IPS-11a (cell line): ENCODE measurements around the gene NEMP2.
"Not testable (repeated sequence)": the region's sequence is repeated elsewhere in the genome, so short reads cannot be mapped to it uniquely, and the experiment has no call there.

ENCODE experiments used
- H3K4me3 ChIP-seq: one replicate; pipeline ENCODE4 v1.5.1; 2013; ENCODE audit warnings: low read depth, low read length, control low read depth

Gene NEMP2

GRCh38 chr2:190527214-190527613, 7.3 kb downstream of the NEMP2 start:
- no peak overlapping the region for H3K4me3 ChIP-seq

- H3K4me3 ChIP-seq: no peak overlapping the region
Observed at GRCh38 chr2:190526105-190526750, 8.3 kb downstream of the NEMP2 start.

GRCh38 chr2:190524928-190525327, 9.6 kb downstream of the NEMP2 start:
- H3K4me3 ChIP-seq: no peak overlapping the region

GRCh38 chr2:190519975-190520767, 14.4 kb downstream of the NEMP2 start:
- no peak overlapping the region for H3K4me3 ChIP-seq

GRCh38 chr2:190517468-190517867, 17.1 kb downstream of the NEMP2 start:
- H3K4me3 ChIP-seq: no peak overlapping the region

- H3K4me3 ChIP-seq: no peak overlapping the region
Observed at GRCh38 chr2:190515687-190516086, 18.8 kb downstream of the NEMP2 start.

GRCh38 chr2:190514676-190515075, 19.8 kb downstream of the NEMP2 start:
- no peak overlapping the region for H3K4me3 ChIP-seq

- H3K4me3 ChIP-seq: no peak overlapping the region
Observed at GRCh38 chr2:190513877-190514276, 20.6 kb downstream of the NEMP2 start.

- no peak overlapping the region for H3K4me3 ChIP-seq
Observed at GRCh38 chr2:190512539-190513095, 21.9 kb downstream of the NEMP2 start.

GRCh38 chr2:190511104-190511503, 23.4 kb downstream of the NEMP2 start:
- H3K4me3 ChIP-seq: no peak overlapping the region

GRCh38 chr2:190509895-190510294, 24.6 kb downstream of the NEMP2 start:
- not testable (repeated sequence) for H3K4me3 ChIP-seq

- H3K4me3 ChIP-seq: no peak overlapping the region
Observed at GRCh38 chr2:190507135-190507534, 27.4 kb downstream of the NEMP2 start.

GRCh38 chr2:190506666-190507065, 27.9 kb downstream of the NEMP2 start:
- H3K4me3 ChIP-seq: no peak overlapping the region

- no peak overlapping the region for H3K4me3 ChIP-seq
Observed at GRCh38 chr2:190505696-190506095, 28.8 kb downstream of the NEMP2 start.

GRCh38 chr2:190504912-190505311, 29.6 kb downstream of the NEMP2 start:
- H3K4me3 ChIP-seq: no peak overlapping the region

- no peak overlapping the region for H3K4me3 ChIP-seq
Observed at GRCh38 chr2:190503088-190503487, 31.4 kb downstream of the NEMP2 start.

GRCh38 chr2:190501702-190502407, 32.7 kb downstream of the NEMP2 start:
- H3K4me3 ChIP-seq: no peak overlapping the region

GRCh38 chr2:190501231-190501630, 33.3 kb downstream of the NEMP2 start:
- H3K4me3 ChIP-seq: no peak overlapping the region

- no peak overlapping the region for H3K4me3 ChIP-seq
Observed at GRCh38 chr2:190500054-190500502, 34.4 kb downstream of the NEMP2 start.

- H3K4me3 ChIP-seq: no peak overlapping the region
Observed at GRCh38 chr2:190499273-190499672, 35.2 kb downstream of the NEMP2 start.

GRCh38 chr2:190497428-190497827, 37.1 kb downstream of the NEMP2 start:
- H3K4me3 ChIP-seq: no peak overlapping the region
